ENCODE measurements around the gene UPK3A.
"Not testable (repeated sequence)": the region's sequence is repeated elsewhere in the genome, so short reads cannot be mapped to it uniquely, and the experiment has no call there.

UPK3A gene

GRCh38 chr22:45294030-45294429, 9.3 kb downstream of the UPK3A start:
- H3K36me3 ChIP-seq (ENCODE audit: insufficient read depth, low read length): no peaks in the 10 kb centered on the region
- no peak for TF ChIP-seq EZH2 (IDR thresholded peaks at IDR 0.05; ENCODE audit: borderline replicate concordance, low read depth, low read length, severe bottlenecking)
- TF ChIP-seq, protein P1, sequence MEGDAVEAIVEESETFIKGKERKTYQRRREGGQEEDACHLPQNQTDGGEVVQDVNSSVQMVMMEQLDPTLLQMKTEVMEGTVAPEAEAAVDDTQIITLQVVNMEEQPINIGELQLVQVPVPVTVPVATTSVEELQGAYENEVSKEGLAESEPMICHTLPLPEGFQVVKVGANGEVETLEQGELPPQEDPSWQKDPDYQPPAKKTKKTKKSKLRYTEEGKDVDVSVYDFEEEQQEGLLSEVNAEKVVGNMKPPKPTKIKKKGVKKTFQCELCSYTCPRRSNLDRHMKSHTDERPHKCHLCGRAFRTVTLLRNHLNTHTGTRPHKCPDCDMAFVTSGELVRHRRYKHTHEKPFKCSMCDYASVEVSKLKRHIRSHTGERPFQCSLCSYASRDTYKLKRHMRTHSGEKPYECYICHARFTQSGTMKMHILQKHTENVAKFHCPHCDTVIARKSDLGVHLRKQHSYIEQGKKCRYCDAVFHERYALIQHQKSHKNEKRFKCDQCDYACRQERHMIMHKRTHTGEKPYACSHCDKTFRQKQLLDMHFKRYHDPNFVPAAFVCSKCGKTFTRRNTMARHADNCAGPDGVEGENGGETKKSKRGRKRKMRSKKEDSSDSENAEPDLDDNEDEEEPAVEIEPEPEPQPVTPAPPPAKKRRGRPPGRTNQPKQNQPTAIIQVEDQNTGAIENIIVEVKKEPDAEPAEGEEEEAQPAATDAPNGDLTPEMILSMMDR (IDR thresholded peaks at IDR 0.05; ENCODE audit: borderline replicate concordance, extremely low read depth, low read length, poor library complexity, severe bottlenecking): no peak
- no peak overlapping the region for H3K9ac ChIP-seq (ENCODE audit: low read depth, low read length)
- H3K27ac ChIP-seq (ENCODE audit: low read length): no peak overlapping the region
- H2AFZ ChIP-seq (ENCODE audit: low read depth, low read length): no peak overlapping the region
- peaks cover 6% of the 10 kb centered on the region for H3K27me3 ChIP-seq (ENCODE audit: insufficient read depth, low read length, poor library complexity)
- DNase-seq (no peak), ATAC-seq (ENCODE audit: insufficient read depth, low read depth) (no peak)
- no peaks in the 10 kb centered on the region for H3K4me1 ChIP-seq (ENCODE audit: insufficient read depth, low read length)
- H3K9me3 ChIP-seq (ENCODE audit: insufficient read depth, low read length, severe bottlenecking): no peaks in the 10 kb centered on the region
- H4K20me1 ChIP-seq (ENCODE audit: insufficient read depth, low read length): no peaks in the 10 kb centered on the region
- no peaks in the 10 kb centered on the region for H3K79me2 ChIP-seq (ENCODE audit: insufficient read depth, low read length)
- no peak overlapping the region for H3K4me3 ChIP-seq (ENCODE audit: low read depth in 1 of 2, low read length in 2 of 2)
- no peak overlapping the region for H3K4me2 ChIP-seq (ENCODE audit: insufficient read depth, low read length)

- ATAC-seq (ENCODE audit: insufficient read depth, low read depth); H4K20me1 ChIP-seq (ENCODE audit: insufficient read depth, low read length); H3K27me3 ChIP-seq (ENCODE audit: insufficient read depth, low read length, poor library complexity); H3K9me3 ChIP-seq (ENCODE audit: insufficient read depth, low read length, severe bottlenecking); H3K27ac ChIP-seq (ENCODE audit: low read length); H3K4me3 ChIP-seq (ENCODE audit: low read depth in 1 of 2, low read length in 2 of 2); H3K4me2 ChIP-seq (ENCODE audit: insufficient read depth, low read length); H2AFZ ChIP-seq (ENCODE audit: low read depth, low read length); H3K36me3 ChIP-seq (ENCODE audit: insufficient read depth, low read length); H3K4me1 ChIP-seq (ENCODE audit: insufficient read depth, low read length); DNase-seq; H3K79me2 ChIP-seq (ENCODE audit: insufficient read depth, low read length); H3K9ac ChIP-seq (ENCODE audit: low read depth, low read length): not testable (repeated sequence)
Measured at GRCh38 chr22:45295004-45295403, 10.3 kb downstream of the UPK3A start.

- ATAC-seq (ENCODE audit: insufficient read depth, low read depth) (no peak), DNase-seq (no peak)
- Histone ChIP-seq H3K4me3 (ENCODE audit: low read depth in 1 of 2, low read length in 2 of 2) (no peak overlapping the region), H3K27ac (ENCODE audit: low read length) (no peak overlapping the region), H4K20me1 (ENCODE audit: insufficient read depth, low read length) (no peaks in the 10 kb centered on the region), H3K36me3 (ENCODE audit: insufficient read depth, low read length) (no peaks in the 10 kb centered on the region), H3K27me3 (ENCODE audit: insufficient read depth, low read length, poor library complexity) (peaks cover 12% of the 10 kb centered on the region), H3K9me3 (ENCODE audit: insufficient read depth, low read length, severe bottlenecking) (no peaks in the 10 kb centered on the region), H3K4me2 (ENCODE audit: insufficient read depth, low read length) (no peak overlapping the region), H3K79me2 (ENCODE audit: insufficient read depth, low read length) (no peaks in the 10 kb centered on the region), H3K4me1 (ENCODE audit: insufficient read depth, low read length) (no peaks in the 10 kb centered on the region), H2AFZ (ENCODE audit: low read depth, low read length) (no peak overlapping the region), H3K9ac (ENCODE audit: low read depth, low read length) (no peak overlapping the region)
- TF ChIP-seq, protein P1 (IDR thresholded peaks at IDR 0.05; ENCODE audit: borderline replicate concordance, extremely low read depth, low read length, poor library complexity, severe bottlenecking): no peak
- no peak for TF ChIP-seq EZH2 (IDR thresholded peaks at IDR 0.05; ENCODE audit: borderline replicate concordance, low read depth, low read length, severe bottlenecking)
Measured at GRCh38 chr22:45295492-45295891, 10.7 kb downstream of the UPK3A start.

- no peak overlapping the region for H3K4me2 ChIP-seq (ENCODE audit: insufficient read depth, low read length)
- H4K20me1 ChIP-seq (ENCODE audit: insufficient read depth, low read length): no peaks in the 10 kb centered on the region
- no peaks in the 10 kb centered on the region for H3K9me3 ChIP-seq (ENCODE audit: insufficient read depth, low read length, severe bottlenecking)
- H3K36me3 ChIP-seq (ENCODE audit: insufficient read depth, low read length): no peaks in the 10 kb centered on the region
- no peak overlapping the region for H3K27ac ChIP-seq (ENCODE audit: low read length)
- no peak overlapping the region for H3K4me3 ChIP-seq (ENCODE audit: low read depth in 1 of 2, low read length in 2 of 2)
- no peak overlapping the region; the same call in 1 of the 2 replicates for H2AFZ ChIP-seq (ENCODE audit: low read depth, low read length)
- no peak for TF ChIP-seq EZH2 (IDR thresholded peaks at IDR 0.05; ENCODE audit: borderline replicate concordance, low read depth, low read length, severe bottlenecking)
- H3K27me3 ChIP-seq (ENCODE audit: insufficient read depth, low read length, poor library complexity): peaks cover 14% of the 10 kb centered on the region
- no peaks in the 10 kb centered on the region for H3K79me2 ChIP-seq (ENCODE audit: insufficient read depth, low read length)
- DNase-seq (peak; percentile 21), ATAC-seq (ENCODE audit: insufficient read depth, low read depth) (peak; percentile 81)
- H3K4me1 ChIP-seq (ENCODE audit: insufficient read depth, low read length): no peaks in the 10 kb centered on the region
- no peak overlapping the region for H3K9ac ChIP-seq (ENCODE audit: low read depth, low read length)
Measured at GRCh38 chr22:45296628-45297297, 12.0 kb downstream of the UPK3A start.

Data from DND-41 (cell line).